GM12872 (cell line): ENCODE measurements around the gene MCFD2.

ENCODE experiments used
- TF ChIP-seq, protein P1 (sequence below): IDR thresholded peaks from 3 replicates; pipeline ENCODE4 v1.5.1; 2011; ENCODE audit warnings: low read depth, mild to moderate bottlenecking, low read length, moderate library complexity; ENCODE audit not compliant: insufficient read depth

MCFD2 gene

DNA sequence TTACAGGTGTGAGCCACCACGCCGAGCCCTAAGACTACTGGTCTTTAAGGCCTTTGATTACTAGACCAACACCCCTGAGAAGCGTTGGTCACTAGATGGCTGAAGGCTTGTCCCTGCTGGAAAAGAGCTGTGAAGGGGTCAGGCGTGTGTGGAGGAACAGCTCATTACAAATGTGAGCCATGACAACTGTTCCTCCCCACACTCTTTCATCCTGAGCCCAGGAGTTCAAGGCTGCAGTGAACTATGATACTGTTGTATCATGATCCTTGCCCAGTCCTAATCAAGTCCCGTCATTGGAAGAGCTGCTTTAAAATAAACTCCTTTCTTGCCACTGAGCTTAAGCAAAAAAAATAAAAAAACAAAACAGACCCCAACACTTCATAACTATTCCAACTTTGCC, 19.5 kb upstream of the MCFD2 start:
- TF ChIP-seq, protein P1, sequence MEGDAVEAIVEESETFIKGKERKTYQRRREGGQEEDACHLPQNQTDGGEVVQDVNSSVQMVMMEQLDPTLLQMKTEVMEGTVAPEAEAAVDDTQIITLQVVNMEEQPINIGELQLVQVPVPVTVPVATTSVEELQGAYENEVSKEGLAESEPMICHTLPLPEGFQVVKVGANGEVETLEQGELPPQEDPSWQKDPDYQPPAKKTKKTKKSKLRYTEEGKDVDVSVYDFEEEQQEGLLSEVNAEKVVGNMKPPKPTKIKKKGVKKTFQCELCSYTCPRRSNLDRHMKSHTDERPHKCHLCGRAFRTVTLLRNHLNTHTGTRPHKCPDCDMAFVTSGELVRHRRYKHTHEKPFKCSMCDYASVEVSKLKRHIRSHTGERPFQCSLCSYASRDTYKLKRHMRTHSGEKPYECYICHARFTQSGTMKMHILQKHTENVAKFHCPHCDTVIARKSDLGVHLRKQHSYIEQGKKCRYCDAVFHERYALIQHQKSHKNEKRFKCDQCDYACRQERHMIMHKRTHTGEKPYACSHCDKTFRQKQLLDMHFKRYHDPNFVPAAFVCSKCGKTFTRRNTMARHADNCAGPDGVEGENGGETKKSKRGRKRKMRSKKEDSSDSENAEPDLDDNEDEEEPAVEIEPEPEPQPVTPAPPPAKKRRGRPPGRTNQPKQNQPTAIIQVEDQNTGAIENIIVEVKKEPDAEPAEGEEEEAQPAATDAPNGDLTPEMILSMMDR: no peak

DNA sequence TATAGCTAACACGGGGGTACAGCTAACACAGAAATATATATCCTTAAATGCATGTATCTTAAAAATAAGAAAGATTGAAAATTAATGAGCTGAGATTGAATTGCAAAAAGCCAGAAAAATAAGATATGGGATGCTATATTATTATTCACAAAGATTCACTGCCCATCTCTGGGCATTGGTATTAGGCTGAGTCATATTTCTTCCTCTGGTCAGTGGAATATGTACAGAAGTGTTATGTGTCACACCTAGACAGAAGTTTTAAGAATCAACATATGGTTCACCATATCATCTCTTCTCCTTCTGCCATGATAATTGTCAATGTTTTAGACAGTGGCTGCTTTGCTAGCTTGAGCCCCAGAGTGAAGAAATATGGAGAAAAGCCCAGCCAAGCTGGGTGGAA, 14.0 kb upstream of the MCFD2 start:
- TF ChIP-seq, protein P1: no peak

DNA sequence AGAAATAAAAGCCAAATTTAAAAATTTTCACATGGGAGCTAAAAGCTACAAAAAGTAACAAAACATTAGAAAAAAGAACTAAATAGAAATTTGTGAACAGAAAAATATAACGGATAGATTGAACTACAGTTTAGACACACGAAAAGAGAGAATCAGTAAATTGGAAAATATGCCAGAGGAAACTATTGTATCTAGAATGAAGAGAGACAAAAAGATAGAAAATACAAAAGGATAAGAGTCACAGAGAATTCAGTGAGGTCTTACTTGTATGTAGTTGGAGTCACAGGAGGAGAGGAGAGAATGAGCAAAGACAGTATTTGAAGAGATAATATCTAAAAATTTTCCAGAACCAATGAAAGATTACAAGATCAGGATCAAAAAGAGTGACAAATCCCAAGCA, 11.3 kb upstream of the MCFD2 start:
- TF ChIP-seq, protein P1: no peak

DNA sequence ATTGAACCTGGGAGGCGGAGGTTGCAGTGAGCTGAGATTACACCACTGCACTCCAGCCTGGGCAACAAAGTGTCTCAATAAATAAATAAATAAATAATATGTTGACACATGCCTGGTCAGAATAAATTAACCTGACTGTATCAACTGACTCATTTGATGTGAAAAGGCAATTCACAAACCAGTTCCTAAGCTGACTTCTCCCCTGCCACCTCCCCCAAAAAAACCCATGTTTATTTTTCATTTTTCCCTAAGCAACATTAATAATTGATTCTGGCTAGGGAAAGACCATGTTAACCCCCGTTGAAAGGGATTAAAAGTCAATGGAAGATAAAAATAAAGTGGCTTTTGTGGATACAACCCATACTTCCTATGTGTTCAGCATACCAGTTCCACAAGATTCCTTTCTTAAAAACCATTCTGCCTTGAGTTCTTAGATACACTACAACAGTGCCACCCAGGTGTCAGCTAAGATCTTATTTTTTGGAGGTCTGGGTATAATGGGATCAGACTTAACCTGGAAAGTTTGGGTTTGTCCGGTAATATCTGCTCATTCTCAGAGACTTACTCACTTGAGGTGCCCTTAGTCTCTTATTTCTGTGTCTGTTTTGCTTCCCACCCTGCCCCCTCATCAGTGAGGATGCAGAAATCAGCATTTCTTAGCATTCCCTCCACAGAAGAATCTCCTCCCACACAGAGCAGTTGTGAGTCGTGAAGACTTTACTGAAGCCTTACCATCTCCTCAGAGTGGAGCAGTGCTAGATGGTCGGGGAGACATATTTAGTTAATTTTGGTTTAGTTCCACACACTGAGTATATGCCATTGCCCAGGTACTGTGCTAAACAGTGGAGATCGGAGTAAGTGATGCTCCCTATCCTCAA, 10.1 kb upstream of the MCFD2 start:
- TF ChIP-seq, protein P1: no peak

DNA sequence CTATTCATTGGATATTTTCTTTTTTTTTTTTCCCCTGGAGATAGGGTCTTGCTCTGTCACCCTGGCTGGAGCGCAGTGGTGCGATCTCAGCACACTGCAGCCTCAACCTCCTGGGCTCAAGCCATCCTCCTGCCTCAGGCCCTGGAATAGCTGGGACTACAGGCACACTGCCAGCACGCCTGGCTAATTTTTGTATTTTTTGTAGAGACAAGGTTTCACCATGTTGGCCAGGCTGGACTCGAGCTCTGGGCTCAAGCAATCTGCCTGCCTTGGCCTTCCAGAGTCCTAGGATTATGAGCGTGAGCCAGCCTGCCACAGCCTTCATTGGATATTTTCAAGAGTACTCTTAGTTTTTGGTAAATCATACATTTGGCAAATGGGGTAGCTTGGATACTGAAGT, 9.0 kb upstream of the MCFD2 start:
- TF ChIP-seq, protein P1: no peak

DNA sequence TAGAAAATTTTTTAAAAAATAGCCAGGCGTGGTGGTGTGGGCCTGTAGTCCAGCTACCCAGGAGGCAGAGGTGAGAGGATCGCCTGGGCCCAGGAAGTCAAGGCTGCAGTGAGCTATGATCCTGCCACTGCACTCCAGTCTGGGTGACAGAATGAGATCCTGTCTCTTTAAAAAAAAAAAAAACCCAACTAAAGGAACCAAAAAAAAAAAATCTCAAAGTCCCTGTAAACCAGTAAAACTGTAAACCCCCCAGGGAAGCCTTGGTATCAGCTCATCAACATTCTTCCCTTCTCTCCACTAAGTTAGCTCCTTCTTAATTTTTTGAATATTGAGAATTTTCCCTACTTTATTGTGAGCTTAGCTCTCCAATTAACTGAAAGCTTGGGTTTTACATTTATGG, 8.4 kb upstream of the MCFD2 start:
- TF ChIP-seq, protein P1: no peak

- TF ChIP-seq, protein P1: no peak
These were observed 7.5 kb upstream of the MCFD2 start for GRCh38 chr2:46923041-46923528.
